ENCODE data around the gene SH3GL3.

- no peak for TF ChIP-seq REST (IDR thresholded peaks at IDR 0.05; ENCODE audit: low read depth)
- TF ChIP-seq YY1 (IDR thresholded peaks at IDR 0.05; ENCODE audit: low read depth), result no peak
- no peak for TF ChIP-seq TEAD4 (IDR thresholded peaks at IDR 0.05)
These were observed 108.9 kb downstream of the SH3GL3 start for GRCh38 chr15:83556068-83556467.

Data from Ishikawa (cell line).